HepG2 (cell line): ENCODE data around the gene ZBP1. TPM values are rescaled to one million over a fixed set of nuclear protein-coding genes. Genes with fewer than 3 reads are reported as not detected.
A peak's percentile ranks its signal among the peaks of the same experiment; 100 is the strongest.

Experiments
- ARID2 ChIP-seq: sonication (generic); formaldehyde crosslinking; IDR thresholded peaks from 2 replicates; pipeline ENCODE4 v1.8.1; 2022; ENCODE audit warnings: mild to moderate bottlenecking, missing genetic modification reagents, borderline replicate concordance
- CTCF ChIP-seq: sonication (generic); formaldehyde crosslinking; IDR thresholded peaks from 2 replicates; pipeline ENCODE4 v1.5.0; 2020; ENCODE audit warnings: mild to moderate bottlenecking, missing genetic modification reagents, moderate library complexity
- HBP1 ChIP-seq: IDR thresholded peaks from 2 replicates; pipeline ENCODE4 v1.6.1; 2016; ENCODE audit warnings: low read depth, control low read depth
- KLF11 ChIP-seq: IDR thresholded peaks from 2 replicates; pipeline ENCODE4 v1.6.1; 2016; ENCODE audit warnings: missing compliant biosample characterization
- LCORL ChIP-seq, 2 experiments: fragments of 450-650 bp in 1 of 2; sonication (generic) in 1 of 2; formaldehyde crosslinking in 1 of 2; IDR thresholded peaks; 2 replicates each; pipeline versions ENCODE4 v1.5.0 to v1.6.1; 2017 to 2020; ENCODE audit warnings: antibody characterized with exemption in 1 of 2, missing genetic modification reagents in 1 of 2
- MTA1 ChIP-seq: sonication (generic); formaldehyde crosslinking; IDR thresholded peaks from 2 replicates; pipeline ENCODE4 v1.4.0; 2020; ENCODE audit warnings: missing genetic modification reagents, mild to moderate bottlenecking, borderline replicate concordance
- NCOA1 ChIP-seq: sonication (generic); formaldehyde crosslinking; IDR thresholded peaks from 2 replicates; pipeline ENCODE4 v1.9.0; 2021; ENCODE audit warnings: missing genetic modification reagents
- RFX1 ChIP-seq: fragments of 450-650 bp; IDR thresholded peaks from 2 replicates; pipeline ENCODE4 v1.6.1; 2017
- SRF ChIP-seq: IDR thresholded peaks from 2 replicates; pipeline ENCODE4 v1.6.1; 2011; ENCODE audit warnings: mild to moderate bottlenecking, low read depth, low read length, moderate library complexity
- YY1 ChIP-seq: IDR thresholded peaks from 2 replicates; pipeline ENCODE4 v1.6.1; 2011; ENCODE audit warnings: low read length, low read depth, moderate library complexity, mild to moderate bottlenecking; ENCODE audit not compliant: insufficient read depth, insufficient replicate concordance
- ZGPAT ChIP-seq: IDR thresholded peaks from 2 replicates; pipeline ENCODE4 v1.6.1; 2016; ENCODE audit warnings: mild to moderate bottlenecking
- ZNF329 ChIP-seq: sonication (generic); formaldehyde crosslinking; IDR thresholded peaks from 2 replicates; pipeline ENCODE4 v1.9.0; 2021; ENCODE audit warnings: low read depth, mild to moderate bottlenecking, missing genetic modification reagents
- ZNF652 ChIP-seq: IDR thresholded peaks from 2 replicates; pipeline ENCODE4 v1.6.1; 2016; ENCODE audit warnings: low read depth, borderline replicate concordance
- ZNF660 ChIP-seq: sonication (generic); formaldehyde crosslinking; IDR thresholded peaks from 2 replicates; pipeline ENCODE4 v1.5.1; 2020; ENCODE audit warnings: mild to moderate bottlenecking, low read depth, missing genetic modification reagents, borderline replicate concordance
- ZNF7 ChIP-seq: IDR thresholded peaks from 2 replicates; pipeline ENCODE4 v1.6.1; 2016; ENCODE audit warnings: missing biosample characterization, missing genetic modification reagents
- polyA plus RNA-seq, 8 experiments: library from polyadenylated mRNA; depleted of rRNA in 3 of 8; stranded (reverse) in 7 of 8; unstranded in 1 of 8; fragments of >200 nt; fragmentation: Illumina TruSeq in 4 of 8; extraction: Trizol in 4 of 8; gene quantifications; 2 replicates each; pipeline versions ENCODE4 v1.2.1 to v1.2.3, GENCODE V29; 2011 to 2016; ENCODE audit warnings: low read depth in 4 of 8, missing spikeins in 1 of 8, mixed read lengths in 1 of 8; ENCODE audit not compliant: insufficient read depth in 1 of 8
- total RNA-seq, 5 experiments: library from RNA; depleted of rRNA; stranded (reverse); fragments of >200 nt; fragmentation: Illumina TruSeq; extraction: Trizol; gene quantifications; 2 replicates each; pipeline ENCODE4 v1.2.3, GENCODE V29; 2016; ENCODE audit warnings: low read depth in 1 of 5
- TF ChIP-seq, protein P1 (sequence below): sonication (generic); formaldehyde crosslinking; IDR thresholded peaks from 2 replicates; pipeline ENCODE4 v1.4.0; 2020; ENCODE audit warnings: missing genetic modification reagents
- TF ChIP-seq, protein P2 (sequence below): sonication (generic); formaldehyde crosslinking; IDR thresholded peaks from 2 replicates; pipeline ENCODE4 v1.5.0; 2020; ENCODE audit warnings: missing genetic modification reagents

Gene ZBP1
- total and polyA plus RNA-seq, 2 of the 13 experiments (the other 11 are each of a cell fraction or from before 2014, with no cell fraction given) = not detected

- peak; percentile 86 for TF ChIP-seq CTCF (CRISPR knock-in tag)
- no peak for TF ChIP-seq ARID2 (CRISPR knock-in tag)
- TF ChIP-seq, protein P1, sequence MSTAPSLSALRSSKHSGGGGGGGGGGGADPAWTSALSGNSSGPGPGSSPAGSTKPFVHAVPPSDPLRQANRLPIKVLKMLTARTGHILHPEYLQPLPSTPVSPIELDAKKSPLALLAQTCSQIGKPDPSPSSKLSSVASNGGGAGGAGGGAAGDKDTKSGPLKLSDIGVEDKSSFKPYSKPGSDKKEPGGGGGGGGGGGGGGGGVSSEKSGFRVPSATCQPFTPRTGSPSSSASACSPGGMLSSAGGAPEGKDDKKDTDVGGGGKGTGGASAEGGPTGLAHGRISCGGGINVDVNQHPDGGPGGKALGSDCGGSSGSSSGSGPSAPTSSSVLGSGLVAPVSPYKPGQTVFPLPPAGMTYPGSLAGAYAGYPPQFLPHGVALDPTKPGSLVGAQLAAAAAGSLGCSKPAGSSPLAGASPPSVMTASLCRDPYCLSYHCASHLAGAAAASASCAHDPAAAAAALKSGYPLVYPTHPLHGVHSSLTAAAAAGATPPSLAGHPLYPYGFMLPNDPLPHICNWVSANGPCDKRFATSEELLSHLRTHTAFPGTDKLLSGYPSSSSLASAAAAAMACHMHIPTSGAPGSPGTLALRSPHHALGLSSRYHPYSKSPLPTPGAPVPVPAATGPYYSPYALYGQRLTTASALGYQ (CRISPR knock-in tag) = no peak
- TF ChIP-seq ZNF7 = peak; percentile 64; the same call in 1 of the 2 replicates
- TF ChIP-seq ZGPAT (CRISPR knock-in tag) = no peak
- TF ChIP-seq YY1 = peak; percentile 65
- TF ChIP-seq LCORL (IDR thresholded peaks at IDR 0.05) = no peak
- no peak for TF ChIP-seq LCORL (CRISPR knock-in tag; IDR thresholded peaks at IDR 0.05)
- no peak for TF ChIP-seq HBP1 (CRISPR knock-in tag)
- no peak for TF ChIP-seq ZNF652
- TF ChIP-seq, protein P2, sequence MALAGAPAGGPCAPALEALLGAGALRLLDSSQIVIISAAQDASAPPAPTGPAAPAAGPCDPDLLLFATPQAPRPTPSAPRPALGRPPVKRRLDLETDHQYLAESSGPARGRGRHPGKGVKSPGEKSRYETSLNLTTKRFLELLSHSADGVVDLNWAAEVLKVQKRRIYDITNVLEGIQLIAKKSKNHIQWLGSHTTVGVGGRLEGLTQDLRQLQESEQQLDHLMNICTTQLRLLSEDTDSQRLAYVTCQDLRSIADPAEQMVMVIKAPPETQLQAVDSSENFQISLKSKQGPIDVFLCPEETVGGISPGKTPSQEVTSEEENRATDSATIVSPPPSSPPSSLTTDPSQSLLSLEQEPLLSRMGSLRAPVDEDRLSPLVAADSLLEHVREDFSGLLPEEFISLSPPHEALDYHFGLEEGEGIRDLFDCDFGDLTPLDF = no peak
- no peak for TF ChIP-seq RFX1
- TF ChIP-seq ZNF660 (CRISPR knock-in tag) = no peak
- no peak for TF ChIP-seq KLF11 (CRISPR knock-in tag)
- TF ChIP-seq NCOA1 (CRISPR knock-in tag) = no peak
- no peak for TF ChIP-seq ZNF329 (CRISPR knock-in tag)
- no peak; the same call in 1 of the 2 replicates for TF ChIP-seq MTA1
- no peak for TF ChIP-seq SRF
Observed at GRCh38 chr20:57594092-57594951, 25.9 kb downstream of the ZBP1 start (continued).
